ENCODE results near the gene CDK11B.

CDK11B gene

GRCh38 chr1:1627261-1627828 lies 31.5 kb downstream of the CDK11B start:
- DNase-seq (ENCODE audit: low spot score) = peak; percentile 11

GRCh38 chr1:1626207-1627141 lies 32.3 kb downstream of the CDK11B start:
- no peak for DNase-seq (ENCODE audit: low spot score)

GRCh38 chr1:1625824-1626206 lies 33.0 kb downstream of the CDK11B start:
- DNase-seq (ENCODE audit: low spot score) = no peak

- no peak for DNase-seq (ENCODE audit: low spot score)
These were observed 33.4 kb downstream of the CDK11B start for GRCh38 chr1:1625404-1625775.

GRCh38 chr1:1624443-1625403 lies 34.1 kb downstream of the CDK11B start:
- DNase-seq (ENCODE audit: low spot score) = no peak

GRCh38 chr1:1623631-1624442 lies 35.0 kb downstream of the CDK11B start:
- no peak for DNase-seq (ENCODE audit: low spot score)

- DNase-seq (ENCODE audit: low spot score) = no peak
These were observed 35.6 kb downstream of the CDK11B start for GRCh38 chr1:1623181-1623630.

GRCh38 chr1:1622788-1623094 lies 36.1 kb downstream of the CDK11B start:
- no peak for DNase-seq (ENCODE audit: low spot score)

GRCh38 chr1:1622010-1622787 lies 36.6 kb downstream of the CDK11B start:
- no peak for DNase-seq (ENCODE audit: low spot score)

GRCh38 chr1:1621173-1622009 lies 37.4 kb downstream of the CDK11B start:
- DNase-seq (ENCODE audit: low spot score) = no peak

- DNase-seq (ENCODE audit: low spot score) = no peak
These were observed 38.2 kb downstream of the CDK11B start for GRCh38 chr1:1620433-1621139.

GRCh38 chr1:1619917-1620361 lies 38.9 kb downstream of the CDK11B start:
- no peak for DNase-seq (ENCODE audit: low spot score)

GRCh38 chr1:1618396-1619068 lies 40.3 kb downstream of the CDK11B start:
- no peak for DNase-seq (ENCODE audit: low spot score)

- no peak for DNase-seq (ENCODE audit: low spot score)
These were observed 40.9 kb downstream of the CDK11B start for GRCh38 chr1:1617925-1618324.

GRCh38 chr1:1617516-1617915 lies 41.3 kb downstream of the CDK11B start:
- no peak for DNase-seq (ENCODE audit: low spot score)

- DNase-seq (ENCODE audit: low spot score) = no peak
These were observed 42.0 kb downstream of the CDK11B start for GRCh38 chr1:1616838-1617237.

- DNase-seq (ENCODE audit: low spot score) = no peak
These were observed 42.6 kb downstream of the CDK11B start for GRCh38 chr1:1616045-1616790.

All from SW480 (cell line).